Smooth muscle cell (in vitro differentiated cells): ENCODE results near the gene ROPN1B. TPM values are rescaled to one million over a fixed set of nuclear protein-coding genes. Genes with fewer than 3 reads are reported as not detected.
"Not testable (repeated sequence)": the region's sequence is repeated elsewhere in the genome, so short reads cannot be mapped to it uniquely, and the experiment has no call there.

Experiments used
- DNase-seq: peaks from one replicate; lab custom pipeline; 2025; ENCODE audit not compliant: unreplicated experiment; lab: John Stamatoyannopoulos, UW
- H2AFZ ChIP-seq: fragments of 200-600 bp; sonication (generic); 2 replicates; pipeline ENCODE4 v1.6.0; 2016; ENCODE audit warnings: antibody characterized with exemption, low read depth, mild to moderate bottlenecking
- H3F3A ChIP-seq: fragments of 200-600 bp; sonication (generic); 2 replicates; pipeline ENCODE4 v1.6.0; 2017; ENCODE audit warnings: antibody characterized with exemption, low read depth
- H3K27ac ChIP-seq: fragments of 200-600 bp; sonication (generic); 2 replicates; pipeline ENCODE4 v1.5.1; 2016; ENCODE audit warnings: low read depth, mild to moderate bottlenecking
- H3K27me3 ChIP-seq: fragments of 200-600 bp; sonication (generic); 2 replicates; pipeline ENCODE4 v1.6.1; 2016; ENCODE audit warnings: low read depth, mild to moderate bottlenecking
- H3K36me3 ChIP-seq: fragments of 200-600 bp; sonication (generic); 2 replicates; pipeline ENCODE4 v1.5.1; 2016; ENCODE audit warnings: low read depth
- H3K4me1 ChIP-seq: fragments of 200-600 bp; sonication (generic); 2 replicates; pipeline ENCODE4 v1.5.1; 2016; ENCODE audit warnings: low read depth
- H3K4me2 ChIP-seq: fragments of 200-600 bp; sonication (generic); 2 replicates; pipeline ENCODE4 v1.6.0; 2016; ENCODE audit warnings: mild to moderate bottlenecking
- H3K4me3 ChIP-seq: fragments of 200-600 bp; sonication (generic); 2 replicates; pipeline ENCODE4 v1.5.1; 2016; ENCODE audit warnings: mild to moderate bottlenecking
- H3K79me2 ChIP-seq: fragments of 200-600 bp; sonication (generic); 2 replicates; pipeline ENCODE4 v1.6.0; 2016; ENCODE audit warnings: low read depth, mild to moderate bottlenecking
- H3K9ac ChIP-seq: fragments of 200-600 bp; sonication (generic); 2 replicates; pipeline ENCODE4 v1.6.0; 2016; ENCODE audit warnings: low read depth
- H3K9me3 ChIP-seq: fragments of 200-600 bp; sonication (generic); replicated peaks from 2 replicates; pipeline ENCODE4 v1.5.1; 2016; ENCODE audit warnings: low read depth
- H4K20me1 ChIP-seq: fragments of 200-600 bp; sonication (generic); 2 replicates; pipeline ENCODE4 v1.6.0; 2016; ENCODE audit warnings: low read depth
- CTCF ChIP-seq: fragments of 200-600 bp; sonication (generic); IDR thresholded peaks from 2 replicates; pipeline ENCODE4 v1.5.1; 2017; ENCODE audit warnings: borderline replicate concordance, mild to moderate bottlenecking, antibody characterized with exemption; ENCODE audit not compliant: insufficient read depth, poor library complexity, severe bottlenecking
- WGBS: methylation state at CpG from one replicate; pipeline ENCODE4 v1.1.7; 2016; ENCODE audit warnings: low lambda C conversion rate; 5-methylcytosine and 5-hydroxymethylcytosine counted together
- polyA plus RNA-seq: library from polyadenylated mRNA; unstranded; fragments of >200 nt; fragmentation: Nextera tagmentation; extraction: Ambion mirVana; gene quantifications from 2 replicates; pipeline ENCODE4 v1.2.1, GENCODE V29; 2016
- total RNA-seq: library from RNA; depleted of rRNA; stranded (reverse); fragments of >200 nt; gene quantifications from 2 replicates; pipeline ENCODE4 v1.2.3, GENCODE V29; 2014

Gene ROPN1B
- total and polyA plus RNA-seq, 2 experiments from 2014 or later = not detected

GRCh38 chr3:125977104-125977503 is 8.1 kb downstream of the ROPN1B start:
- not testable (repeated sequence) for H3K27me3 ChIP-seq

GRCh38 chr3:125984951-125985350 is 16.0 kb downstream of the ROPN1B start:
- not testable (repeated sequence) for H2AFZ ChIP-seq, H3K27ac ChIP-seq, H3K4me3 ChIP-seq, H3K4me1 ChIP-seq, H3K9ac ChIP-seq, H3K36me3 ChIP-seq, H3K79me2 ChIP-seq, H3K27me3 ChIP-seq, H4K20me1 ChIP-seq, H3K4me2 ChIP-seq, H3K9me3 ChIP-seq, H3F3A ChIP-seq, DNase-seq
- 85% methylated on average over 2 of the region's 2 CpGs for WGBS

More at GRCh38 chr3:125977104-125977503, 8.1 kb downstream of the ROPN1B start:
- H3K36me3 ChIP-seq, DNase-seq, H3K4me2 ChIP-seq, H3F3A ChIP-seq, H3K79me2 ChIP-seq, H4K20me1 ChIP-seq, H2AFZ ChIP-seq, H3K4me3 ChIP-seq, H3K9ac ChIP-seq, H3K4me1 ChIP-seq, H3K9me3 ChIP-seq, H3K27ac ChIP-seq: not testable (repeated sequence)
- WGBS = 80% methylated on average over 4 of the region's 7 CpGs

DNA sequence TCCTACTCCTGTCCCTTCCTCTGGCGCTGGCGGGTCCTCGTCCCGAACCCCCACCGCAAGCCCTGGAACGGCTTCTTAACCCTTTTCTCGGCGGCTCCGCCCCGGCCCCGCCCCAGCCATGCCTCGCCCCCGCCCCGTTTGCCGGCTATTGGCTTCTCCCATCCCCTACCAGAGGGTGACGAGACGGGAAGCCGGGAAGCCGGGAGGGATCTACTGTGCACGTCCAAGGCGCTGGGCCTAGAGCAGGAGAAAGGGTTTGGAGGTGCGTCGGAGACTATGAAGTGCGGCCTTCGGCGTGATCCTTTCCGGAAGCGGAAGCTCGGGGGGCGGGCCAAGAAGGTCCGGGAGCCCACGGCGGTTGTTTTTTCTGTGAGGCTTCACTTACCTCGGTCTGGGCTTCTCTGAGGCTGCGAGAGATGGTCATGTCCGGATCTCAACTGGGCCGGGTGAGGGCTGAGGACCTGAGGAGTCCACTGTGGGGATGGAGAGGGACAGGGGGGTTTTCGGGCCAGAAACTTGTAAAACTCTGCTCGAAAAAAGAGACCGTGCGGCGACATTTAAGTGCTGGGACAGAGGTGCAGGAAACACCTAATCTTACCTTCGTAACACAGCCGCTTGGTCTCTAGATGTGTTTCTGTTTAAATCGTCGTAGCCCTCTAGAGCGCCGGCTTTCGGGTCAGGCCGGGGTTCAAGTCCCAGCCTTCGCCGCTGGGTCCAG is 21.4 kb downstream of the ROPN1B start:
- Histone ChIP-seq H3K4me2 (peak overlapping the region; percentile 96), H3K27ac (peak overlapping the region; percentile 14)
- peak; percentile 51 for DNase-seq

DNA sequence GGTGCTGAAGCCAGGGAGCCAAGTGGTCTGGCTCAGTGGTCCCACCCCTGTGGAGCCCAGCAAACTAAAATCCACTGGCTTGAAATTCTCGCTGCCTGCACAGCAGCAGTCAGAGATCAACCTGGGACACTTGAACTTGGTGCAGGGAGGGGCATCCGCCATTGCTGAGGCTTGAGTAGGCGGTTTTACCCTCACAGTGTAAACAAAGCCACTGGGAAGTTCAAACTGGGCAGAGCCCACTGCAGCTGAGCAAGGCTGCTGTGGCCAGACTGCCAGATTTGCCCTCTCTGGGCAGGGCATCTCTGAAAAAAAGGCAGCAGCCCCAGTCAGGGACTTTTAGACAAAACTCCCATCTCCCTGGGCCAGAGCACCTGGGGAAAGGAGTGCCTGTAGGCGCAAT is 27.8 kb downstream of the ROPN1B start:
- not testable (repeated sequence) for H2AFZ ChIP-seq, H3K4me1 ChIP-seq, H3K4me2 ChIP-seq, H3F3A ChIP-seq, H3K79me2 ChIP-seq, H3K27me3 ChIP-seq, H3K4me3 ChIP-seq, H3K27ac ChIP-seq, H3K9ac ChIP-seq, H3K9me3 ChIP-seq, DNase-seq, H4K20me1 ChIP-seq, H3K36me3 ChIP-seq
- WGBS = 92% methylated on average over 4 of the region's 4 CpGs

More for the DNA sequence above, 21.4 kb downstream of the ROPN1B start:
- Histone ChIP-seq H3K79me2 (no peaks in the 10 kb centered on the region), H3F3A (peaks cover 4% of the 10 kb centered on the region), H3K9me3 (no peaks in the 10 kb centered on the region), H3K4me1 (peaks cover 8% of the 10 kb centered on the region), H3K9ac (peak overlapping the region; percentile 73), H3K4me3 (peak overlapping the region; percentile 74), H3K27me3 (no peaks in the 10 kb centered on the region), H4K20me1 (no peaks in the 10 kb centered on the region), H2AFZ (peak overlapping the region; percentile 95), H3K36me3 (no peaks in the 10 kb centered on the region)
- no peak for TF ChIP-seq CTCF
- 3% methylated on average over 49 of the region's 52 CpGs for WGBS

DNA sequence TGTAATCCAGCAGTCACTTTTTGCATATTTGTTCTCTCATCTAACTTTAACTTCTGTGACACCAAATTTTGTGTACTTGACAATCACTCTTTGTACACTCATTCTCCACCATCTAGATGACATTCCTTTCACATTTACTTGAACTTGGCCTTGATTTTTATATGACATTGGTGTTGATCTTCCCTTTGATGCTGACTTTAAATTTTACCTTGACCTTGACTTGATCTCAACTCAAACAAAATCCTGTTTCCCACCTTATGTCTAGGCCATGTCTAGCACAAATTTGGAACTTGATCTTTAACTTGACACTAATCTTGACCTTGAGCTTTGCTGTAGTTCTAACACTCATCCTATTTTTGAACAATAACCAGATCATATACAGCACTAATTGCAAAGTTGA is 33.2 kb downstream of the ROPN1B start:
- H3K4me3 ChIP-seq = no peak overlapping the region
- no peak overlapping the region for H3K27ac ChIP-seq
- H3K9me3 ChIP-seq = peaks cover 3% of the 10 kb centered on the region
- no peak overlapping the region for H2AFZ ChIP-seq
- H3K4me2 ChIP-seq = no peak overlapping the region
- H3K27me3 ChIP-seq = no peaks in the 10 kb centered on the region
- no peaks in the 10 kb centered on the region for H3F3A ChIP-seq
- TF ChIP-seq CTCF = no peak
- no peaks in the 10 kb centered on the region for H4K20me1 ChIP-seq
- no peaks in the 10 kb centered on the region for H3K36me3 ChIP-seq
- H3K79me2 ChIP-seq = no peaks in the 10 kb centered on the region
- no peaks in the 10 kb centered on the region for H3K4me1 ChIP-seq
- H3K9ac ChIP-seq = no peak overlapping the region
- no peak for DNase-seq
